ENCODE measurements around the gene BCL2. TPM values are rescaled to one million over a fixed set of nuclear protein-coding genes. Genes with fewer than 3 reads are reported as not detected.

The BCL2 gene
- total RNA-seq, 1 experiment from 2014 or later, result 1.3 TPM

- H3K27ac ChIP-seq (ENCODE audit: insufficient read length, low read depth, low read length), result no peak overlapping the region
- no peak overlapping the region for H3T11ph ChIP-seq (ENCODE audit: low read length)
- no peak overlapping the region for H3K23ac ChIP-seq (ENCODE audit: insufficient read length, low read depth, low read length)
- Mint-ChIP-seq H3K27me3 (ENCODE audit: low read depth) (peaks cover 3% of the 10 kb centered on the region; the same call in 1 of the 2 replicates), H3K27ac (no peak overlapping the region), H3K4me1 (no peaks in the 10 kb centered on the region), H3K36me3 (ENCODE audit: insufficient read depth in 1 of 3, low read depth in 3 of 3) (no peaks in the 10 kb centered on the region), H3K4me3 (no peak overlapping the region), H3K9me3 (no peaks in the 10 kb centered on the region)
- H2BK15ac ChIP-seq (ENCODE audit: low read depth, low read length), result no peak overlapping the region
- no peaks in the 10 kb centered on the region for H4K20me1 ChIP-seq (ENCODE audit: control insufficient read depth, insufficient read depth, insufficient read length)
- H3K4me2 ChIP-seq (ENCODE audit: insufficient read depth, insufficient read length, low read length), result no peak overlapping the region
- WGBS (ENCODE audit: extremely low coverage, insufficient read length, low lambda C conversion rate), result no CpG with 5 or more reads among the region's 4 CpGs
- H3K18ac ChIP-seq (ENCODE audit: insufficient read length, low read depth, low read length), result no peak overlapping the region
- H3K56ac ChIP-seq (ENCODE audit: insufficient read length, low read depth, low read length), result no peak overlapping the region
- H3K79me1 ChIP-seq (ENCODE audit: insufficient read depth, low read depth, low read length, poor library complexity, severe bottlenecking), result no peaks in the 10 kb centered on the region
- no peaks in the 10 kb centered on the region for H3K4me1 ChIP-seq (ENCODE audit: insufficient read depth, low read length)
- H3K23me2 ChIP-seq (ENCODE audit: insufficient read length, low read depth, low read length, poor library complexity, severe bottlenecking), result no peaks in the 10 kb centered on the region
- no peak overlapping the region for H4K5ac ChIP-seq (ENCODE audit: insufficient read length, low read depth, low read length)
- no peak overlapping the region for H2BK120ac ChIP-seq (ENCODE audit: low read depth, low read length, poor library complexity, severe bottlenecking)
- H3K9me3 ChIP-seq (ENCODE audit: control insufficient read depth, low read depth, low read length), result no peaks in the 10 kb centered on the region
- no peak for DNase-seq
- no peak overlapping the region for H2AK5ac ChIP-seq (ENCODE audit: insufficient read length, low read length)
- H3K4ac ChIP-seq (ENCODE audit: low read depth, low read length), result no peak overlapping the region
- no peak overlapping the region for H4K91ac ChIP-seq (ENCODE audit: insufficient read length, low read depth, low read length)
- no peak overlapping the region for H2AFZ ChIP-seq (ENCODE audit: low read length)
- H3K79me2 ChIP-seq (ENCODE audit: insufficient read depth, low read length), result no peaks in the 10 kb centered on the region
- no peak overlapping the region for H2BK20ac ChIP-seq (ENCODE audit: low read depth, low read length, poor library complexity, severe bottlenecking)
- no peak overlapping the region for H2BK5ac ChIP-seq (ENCODE audit: insufficient read length, low read length)
- H3K27me3 ChIP-seq (ENCODE audit: insufficient read depth, low read length), result no peaks in the 10 kb centered on the region
- H3K14ac ChIP-seq (ENCODE audit: insufficient read depth, low read length), result no peak overlapping the region
- no peak overlapping the region for H2BK12ac ChIP-seq (ENCODE audit: insufficient read length, low read depth, low read length)
- H4K8ac ChIP-seq (replicated peaks; ENCODE audit: insufficient read length, low read depth, low read length), result no peak overlapping the region
- H3K9ac ChIP-seq (ENCODE audit: extremely low read depth, insufficient read length, low read length), result no peak overlapping the region
- no peak for TF ChIP-seq CTCF (conservative IDR thresholded peaks at IDR 0.05)
Measured at GRCh38 chr18:63271148-63271547, 48.4 kb downstream of the BCL2 start.

All from H9 (cell line).